BLaER1 (cell line): ENCODE measurements around the gene SHC2.
A peak's percentile ranks its signal among the peaks of the same experiment; 100 is the strongest.
"Not testable (repeated sequence)": the region's sequence is repeated elsewhere in the genome, so short reads cannot be mapped to it uniquely, and the experiment has no call there.

Source experiments
- H3K27ac ChIP-seq: shearing (Covaris generic); formaldehyde crosslinking; 2 replicates; pipeline ENCODE4 v1.8.1; 2022
- H3K27me3 ChIP-seq: shearing (Covaris generic); formaldehyde crosslinking; 2 replicates; pipeline ENCODE4 v1.8.1; 2022
- H3K36me3 ChIP-seq: shearing (Covaris generic); formaldehyde crosslinking; 2 replicates; pipeline ENCODE4 v1.8.1; 2022
- H3K4me1 ChIP-seq: shearing (Covaris generic); formaldehyde crosslinking; 2 replicates; pipeline ENCODE4 v1.8.1; 2022
- H3K4me2 ChIP-seq: shearing (Covaris generic); formaldehyde crosslinking; 2 replicates; pipeline ENCODE4 v1.8.1; 2022
- H3K4me3 ChIP-seq: shearing (Covaris generic); formaldehyde crosslinking; 2 replicates; pipeline ENCODE4 v1.8.1; 2022
- H3K9ac ChIP-seq: shearing (Covaris generic); formaldehyde crosslinking; 2 replicates; pipeline ENCODE4 v1.8.1; 2022
- H3K9me3 ChIP-seq: shearing (Covaris generic); formaldehyde crosslinking; 2 replicates; pipeline ENCODE4 v1.8.1; 2022
- H4K20me1 ChIP-seq: shearing (Covaris generic); formaldehyde crosslinking; 2 replicates; pipeline ENCODE4 v1.8.1; 2022
- Cebpa-rat ChIP-seq: shearing (Covaris generic); IDR thresholded peaks from 2 replicates; pipeline ENCODE4 v1.8.1; 2022

The SHC2 gene

GRCh38 chr19:391726-392374, 69.0 kb downstream of the SHC2 start:
- H3K9me3 ChIP-seq: peaks cover 93% of the 10 kb centered on the region
- no peak overlapping the region for H3K9ac ChIP-seq
- no peak for TF ChIP-seq Cebpa-rat
- no peaks in the 10 kb centered on the region for H4K20me1 ChIP-seq
- no peaks in the 10 kb centered on the region for H3K27me3 ChIP-seq
- no peaks in the 10 kb centered on the region for H3K36me3 ChIP-seq
- no peak overlapping the region for H3K4me2 ChIP-seq
- H3K27ac ChIP-seq: no peak overlapping the region
- no peaks in the 10 kb centered on the region for H3K4me1 ChIP-seq
- no peak overlapping the region for H3K4me3 ChIP-seq

DNA sequence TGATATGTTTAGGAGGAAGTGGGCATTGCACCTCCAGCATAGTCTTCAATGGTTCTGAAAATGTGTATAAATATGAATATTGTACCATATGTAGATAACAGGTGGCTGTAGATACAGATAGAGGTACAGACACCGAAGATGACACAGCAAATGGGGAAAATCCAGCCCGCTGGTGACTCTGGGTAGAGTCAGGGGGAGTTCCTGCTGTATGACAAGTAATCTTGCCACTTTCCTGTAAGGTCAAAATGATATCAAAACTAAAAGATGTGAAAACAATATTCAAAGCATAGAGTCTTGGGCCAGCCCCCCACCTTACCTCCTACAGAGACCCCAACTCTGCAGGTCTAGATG, 69.7 kb downstream of the SHC2 start:
- H3K4me2 ChIP-seq: no peak overlapping the region
- no peaks in the 10 kb centered on the region for H3K36me3 ChIP-seq
- H3K9ac ChIP-seq: no peak overlapping the region
- H4K20me1 ChIP-seq: no peaks in the 10 kb centered on the region
- H3K27ac ChIP-seq: no peak overlapping the region
- H3K4me3 ChIP-seq: no peak overlapping the region
- peaks cover 88% of the 10 kb centered on the region for H3K9me3 ChIP-seq
- no peak for TF ChIP-seq Cebpa-rat
- no peaks in the 10 kb centered on the region for H3K4me1 ChIP-seq
- no peaks in the 10 kb centered on the region for H3K27me3 ChIP-seq

DNA sequence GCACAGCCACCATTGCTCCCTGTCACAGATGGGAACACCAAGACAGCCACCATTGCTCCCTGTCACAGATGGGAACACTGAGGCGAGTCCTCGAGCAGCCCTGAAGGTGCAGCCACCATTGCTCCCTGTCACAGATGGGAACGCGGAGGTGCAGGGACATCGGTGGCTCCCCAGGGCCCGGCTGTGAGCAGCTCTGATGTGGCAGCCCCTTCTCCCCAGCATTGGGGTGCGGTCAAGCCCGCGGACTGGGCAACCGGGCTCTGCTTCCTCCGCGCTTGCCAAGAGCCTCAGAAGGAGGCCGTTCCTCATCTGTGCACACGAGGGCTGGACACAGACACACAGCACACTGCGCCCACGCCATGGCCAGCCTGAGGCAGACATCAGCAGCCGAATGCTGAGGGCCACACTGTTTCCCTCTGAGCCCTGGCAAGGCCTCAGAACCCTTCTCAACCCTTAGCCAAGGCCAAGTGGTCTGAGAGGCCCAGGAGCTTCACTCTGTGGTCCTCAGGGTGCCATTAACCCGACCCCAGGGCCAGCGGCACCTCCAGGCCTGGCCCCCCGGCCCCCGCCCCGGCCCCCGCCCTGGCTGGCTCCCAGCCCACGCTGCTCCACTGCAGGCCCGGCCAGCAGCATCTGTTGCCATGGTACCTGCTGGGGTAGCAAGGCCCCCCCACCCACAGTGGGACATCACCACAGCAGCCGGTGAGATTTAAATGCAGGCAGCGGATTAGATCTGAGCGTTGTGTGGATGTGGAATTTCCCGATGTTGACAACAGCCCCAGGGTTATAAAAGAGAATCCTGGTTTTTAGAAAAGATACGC, 70.2 kb downstream of the SHC2 start:
- no peaks in the 10 kb centered on the region for H4K20me1 ChIP-seq
- H3K9me3 ChIP-seq: peaks cover 88% of the 10 kb centered on the region
- H3K27me3 ChIP-seq: no peaks in the 10 kb centered on the region
- H3K27ac ChIP-seq: no peak overlapping the region
- H3K4me3 ChIP-seq: no peak overlapping the region
- no peak for TF ChIP-seq Cebpa-rat
- no peaks in the 10 kb centered on the region for H3K36me3 ChIP-seq
- H3K9ac ChIP-seq: no peak overlapping the region
- H3K4me2 ChIP-seq: no peak overlapping the region
- no peaks in the 10 kb centered on the region for H3K4me1 ChIP-seq

DNA sequence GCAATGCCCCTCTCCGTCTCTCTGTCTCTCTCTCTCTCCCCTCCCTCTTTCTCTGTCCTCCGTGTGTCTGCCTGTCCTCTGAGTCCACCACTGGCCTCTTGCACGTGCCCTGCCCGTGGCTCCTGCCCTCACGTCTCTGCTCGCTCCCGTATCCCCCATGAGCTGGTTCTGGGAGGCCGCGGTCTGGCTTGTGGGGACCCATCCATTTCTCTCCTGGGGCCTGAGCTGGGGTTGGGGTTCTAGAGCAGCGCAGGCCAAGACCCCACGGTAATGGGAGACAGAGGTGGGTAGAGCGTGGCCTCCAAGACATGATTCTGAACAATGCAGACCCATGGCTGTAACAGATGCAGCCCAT, 70.9 kb downstream of the SHC2 start:
- H3K27me3 ChIP-seq: no peaks in the 10 kb centered on the region
- H3K9ac ChIP-seq: no peak overlapping the region
- H3K9me3 ChIP-seq: peaks cover 89% of the 10 kb centered on the region
- no peaks in the 10 kb centered on the region for H4K20me1 ChIP-seq
- no peak overlapping the region for H3K4me3 ChIP-seq
- TF ChIP-seq Cebpa-rat: no peak
- no peaks in the 10 kb centered on the region for H3K36me3 ChIP-seq
- no peak overlapping the region for H3K4me2 ChIP-seq
- no peaks in the 10 kb centered on the region for H3K4me1 ChIP-seq
- no peak overlapping the region for H3K27ac ChIP-seq

- Histone ChIP-seq H3K36me3 (no peaks in the 10 kb centered on the region), H3K4me3 (no peak overlapping the region), H3K4me2 (no peak overlapping the region), H3K9ac (no peak overlapping the region), H3K27ac (no peak overlapping the region), H3K4me1 (peaks cover 3% of the 10 kb centered on the region; the same call in 1 of the 2 replicates), H4K20me1 (no peaks in the 10 kb centered on the region), H3K27me3 (no peaks in the 10 kb centered on the region), H3K9me3 (peaks cover 89% of the 10 kb centered on the region)
- no peak for TF ChIP-seq Cebpa-rat
Observed at GRCh38 chr19:389255-389934, 71.4 kb downstream of the SHC2 start.

DNA sequence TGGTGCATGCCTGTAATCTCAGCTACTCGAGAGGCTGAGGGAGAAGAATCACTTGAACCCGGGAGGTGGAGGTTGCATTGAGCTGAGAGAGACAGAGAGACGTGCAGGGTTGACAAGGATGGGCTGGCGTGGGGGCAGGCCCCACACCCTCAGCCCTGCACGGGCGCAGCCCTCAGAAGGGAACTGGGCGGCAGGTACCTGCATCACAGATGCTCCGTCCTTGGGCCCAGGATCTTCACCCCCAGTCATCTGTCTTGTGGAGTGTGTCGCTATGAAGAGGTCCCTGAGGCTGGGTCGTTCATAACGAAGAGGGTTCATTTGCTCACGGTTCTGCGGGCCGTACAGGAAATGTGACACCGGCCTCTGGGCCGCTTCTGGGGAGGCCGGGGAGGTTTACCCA, 72.1 kb downstream of the SHC2 start:
- H3K9me3 ChIP-seq: peaks cover 89% of the 10 kb centered on the region
- no peak for TF ChIP-seq Cebpa-rat

DNA sequence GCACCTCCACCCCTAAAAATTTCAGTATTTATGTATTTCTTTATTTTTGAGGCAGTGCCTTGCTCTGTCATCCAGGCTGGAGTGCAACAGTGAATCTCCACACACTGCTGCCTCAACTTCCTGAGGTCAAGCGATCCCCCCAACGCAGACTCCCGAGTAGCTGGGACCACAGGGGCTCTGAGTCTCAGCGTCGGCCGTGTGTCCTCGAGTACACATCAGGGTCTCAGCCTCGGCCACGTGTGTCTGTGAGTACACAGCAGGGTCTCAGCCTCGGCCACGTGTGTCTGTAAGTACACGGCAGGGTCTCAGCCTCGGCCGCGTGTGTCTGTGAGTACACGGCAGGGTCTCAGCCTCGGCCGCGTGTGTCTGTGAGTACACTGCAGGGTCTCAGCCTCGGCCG, 73.1 kb downstream of the SHC2 start:
- no peak overlapping the region for H3K4me3 ChIP-seq
- no peaks in the 10 kb centered on the region for H3K36me3 ChIP-seq
- no peak for TF ChIP-seq Cebpa-rat
- no peak overlapping the region for H3K27ac ChIP-seq
- H3K4me1 ChIP-seq: peaks cover 19% of the 10 kb centered on the region
- no peak overlapping the region for H3K9ac ChIP-seq
- H3K9me3 ChIP-seq: peaks cover 89% of the 10 kb centered on the region
- no peaks in the 10 kb centered on the region for H3K27me3 ChIP-seq
- no peaks in the 10 kb centered on the region for H4K20me1 ChIP-seq
- no peak overlapping the region for H3K4me2 ChIP-seq

More for the DNA sequence above, 72.1 kb downstream of the SHC2 start:
- Histone ChIP-seq H3K4me3 (no peak overlapping the region), H3K4me1 (peaks cover 10% of the 10 kb centered on the region; the same call in 1 of the 2 replicates), H3K4me2 (no peak overlapping the region), H3K27me3 (no peaks in the 10 kb centered on the region), H3K9ac (no peak overlapping the region), H3K36me3 (no peaks in the 10 kb centered on the region), H4K20me1 (no peaks in the 10 kb centered on the region), H3K27ac (no peak overlapping the region)

DNA sequence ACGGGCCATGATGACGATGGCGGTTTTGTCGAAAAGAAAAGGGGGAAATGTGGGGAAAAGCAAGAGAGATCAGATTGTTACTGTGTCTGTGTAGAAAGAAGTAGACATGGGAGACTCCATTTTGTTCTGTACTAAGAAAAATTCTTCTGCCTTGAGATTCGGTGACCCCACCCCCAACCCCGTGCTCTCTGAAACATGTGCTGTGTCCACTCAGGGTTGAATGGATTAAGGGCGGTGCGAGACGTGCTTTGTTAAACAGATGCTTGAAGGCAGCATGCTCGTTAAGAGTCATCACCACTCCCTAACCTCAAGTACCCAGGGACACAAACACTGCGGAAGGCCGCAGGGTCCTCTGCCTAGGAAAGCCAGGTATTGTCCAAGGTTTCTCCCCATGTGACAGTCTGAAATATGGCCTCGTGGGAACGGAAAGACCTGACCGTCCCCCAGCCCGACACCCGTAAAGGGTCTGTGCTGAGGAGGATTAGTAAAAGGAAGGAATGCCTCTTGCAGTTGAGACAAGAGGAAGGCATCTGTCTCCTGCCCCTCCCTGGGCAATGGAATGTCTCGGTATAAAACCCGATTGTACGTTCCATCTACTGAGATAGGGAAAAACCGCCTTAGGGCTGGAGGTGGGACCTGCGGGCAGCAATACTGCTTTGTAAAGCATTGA, 74.1 kb downstream of the SHC2 start:
- H3K9ac ChIP-seq, H3K27me3 ChIP-seq, H3K27ac ChIP-seq, H4K20me1 ChIP-seq, H3K4me2 ChIP-seq, H3K4me3 ChIP-seq, H3K36me3 ChIP-seq: not testable (repeated sequence)
- H3K9me3 ChIP-seq: peaks cover 86% of the 10 kb centered on the region
- H3K4me1 ChIP-seq: peaks cover 20% of the 10 kb centered on the region

DNA sequence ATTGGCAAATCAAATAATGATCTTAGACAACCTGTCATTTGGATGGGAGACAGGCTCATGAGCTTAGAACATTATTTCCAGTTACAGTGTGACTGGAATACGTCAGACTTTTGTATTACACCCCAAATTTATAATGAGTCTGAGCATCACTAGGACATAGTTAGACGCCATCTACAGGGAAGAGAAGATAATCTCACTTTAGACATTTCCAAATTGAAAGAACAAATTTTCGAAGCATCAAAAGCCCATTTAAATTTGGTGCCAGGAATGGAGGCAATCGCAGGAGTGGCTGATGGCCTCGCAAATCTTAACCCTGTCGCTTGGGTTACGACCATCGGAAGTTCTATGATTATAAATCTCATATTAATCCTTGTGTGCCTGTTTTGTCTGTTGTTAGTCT, 74.6 kb downstream of the SHC2 start:
- not testable (repeated sequence) for H3K27me3 ChIP-seq
- H3K9me3 ChIP-seq: peaks cover 85% of the 10 kb centered on the region

DNA sequence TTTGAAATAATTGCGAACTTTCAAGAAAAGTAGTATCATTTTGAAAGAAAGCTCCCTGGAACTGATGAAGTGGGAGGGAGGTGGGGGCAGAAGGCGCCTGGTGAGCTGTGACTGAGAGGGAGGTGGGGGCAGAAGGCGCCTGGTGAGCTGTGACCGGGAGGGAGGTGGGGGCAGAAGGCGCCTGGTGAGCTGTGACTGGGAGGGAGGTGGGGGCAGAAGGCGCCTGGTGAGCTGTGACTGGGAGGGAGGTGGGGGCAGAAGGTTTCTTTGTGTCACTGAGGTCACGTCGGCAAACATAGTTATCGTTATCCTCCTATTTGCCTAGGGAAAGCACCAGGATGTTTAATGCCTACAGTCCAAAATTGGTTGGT, 76.0 kb downstream of the SHC2 start:
- Histone ChIP-seq H3K27me3 (no peaks in the 10 kb centered on the region), H3K27ac (peak overlapping the region; percentile 66), H3K4me1 (peaks cover 20% of the 10 kb centered on the region), H3K9ac (no peak overlapping the region), H4K20me1 (no peaks in the 10 kb centered on the region), H3K9me3 (peaks cover 85% of the 10 kb centered on the region), H3K4me2 (peak overlapping the region; percentile 40), H3K36me3 (no peaks in the 10 kb centered on the region), H3K4me3 (peak overlapping the region; percentile 54; the same call in 1 of the 2 replicates)
- TF ChIP-seq Cebpa-rat: no peak

More for the DNA sequence above, 74.6 kb downstream of the SHC2 start:
- H3K9ac ChIP-seq, H3K4me3 ChIP-seq, H4K20me1 ChIP-seq, H3K4me2 ChIP-seq, H3K27ac ChIP-seq, H3K36me3 ChIP-seq: not testable (repeated sequence)
- peaks cover 20% of the 10 kb centered on the region for H3K4me1 ChIP-seq
